Bronchial epithelial cell (primary cell): Measurements from ENCODE around the gene BMF. TPM values are rescaled to one million over a fixed set of nuclear protein-coding genes. Genes with fewer than 3 reads are reported as not detected.

Experiments
- DNase-seq: peaks from one replicate; pipeline ENCODE4 v3.0.0-alpha.2; 2010; ENCODE audit warnings: low read depth
- FAIRE-seq: peaks from 2 replicates; lab custom pipeline; 2011; peaks lifted over from hg19 to GRCh38; lab: Jason Lieb, UNC
- H3K27me3 ChIP-seq: 2 replicates; pipeline ENCODE4 v1.5.1; 2011; ENCODE audit warnings: low read length; ENCODE audit not compliant: control insufficient read depth, insufficient read depth
- H3K36me3 ChIP-seq: 2 replicates; pipeline ENCODE4 v1.5.1; 2011; ENCODE audit warnings: low read length; ENCODE audit not compliant: control insufficient read depth, insufficient read depth
- H3K4me3 ChIP-seq: 2 replicates; pipeline ENCODE4 v1.5.1; 2011; ENCODE audit warnings: mild to moderate bottlenecking, low read depth, low read length, control low read depth
- total RNA-seq: library from RNA; depleted of rRNA; stranded (reverse); fragments of >200 nt; gene quantifications from 2 replicates; pipeline ENCODE4 v1.2.1, GENCODE V29; 2014
- TF ChIP-seq, protein P1 (sequence below): IDR thresholded peaks from 2 replicates; pipeline ENCODE4 v1.5.1; 2011; ENCODE audit warnings: mild to moderate bottlenecking, moderate library complexity, low read length, control low read depth, inconsistent platforms; ENCODE audit not compliant: insufficient read depth, severe bottlenecking

BMF gene
- total RNA-seq, 1 donor from 2014 or later = 1.6 TPM

DNA sequence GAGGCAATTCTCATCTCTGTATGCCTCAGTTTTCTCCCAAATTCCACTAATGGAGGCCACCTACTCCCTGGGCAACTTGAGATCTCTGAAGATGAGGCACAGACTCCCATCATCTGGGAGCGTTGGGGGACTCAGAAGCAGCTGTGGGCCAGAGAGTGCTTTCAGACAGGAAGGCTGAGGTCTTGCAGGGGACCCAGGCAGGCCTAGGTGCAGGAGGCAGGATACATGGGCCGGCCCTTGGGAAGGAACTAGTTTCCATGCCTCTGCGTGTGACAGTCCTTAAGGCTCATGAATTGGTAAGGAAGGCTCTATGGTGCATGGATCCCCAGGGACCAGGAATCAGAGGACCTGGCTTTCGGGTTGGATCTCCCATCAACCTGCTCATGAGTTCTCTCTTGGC is 14.5 kb downstream of the BMF start:
- Histone ChIP-seq H3K27me3 (no peaks in the 10 kb centered on the region), H3K36me3 (no peaks in the 10 kb centered on the region), H3K4me3 (no peak overlapping the region)
- FAIRE-seq (no peak), DNase-seq (no peak)
- TF ChIP-seq, protein P1, sequence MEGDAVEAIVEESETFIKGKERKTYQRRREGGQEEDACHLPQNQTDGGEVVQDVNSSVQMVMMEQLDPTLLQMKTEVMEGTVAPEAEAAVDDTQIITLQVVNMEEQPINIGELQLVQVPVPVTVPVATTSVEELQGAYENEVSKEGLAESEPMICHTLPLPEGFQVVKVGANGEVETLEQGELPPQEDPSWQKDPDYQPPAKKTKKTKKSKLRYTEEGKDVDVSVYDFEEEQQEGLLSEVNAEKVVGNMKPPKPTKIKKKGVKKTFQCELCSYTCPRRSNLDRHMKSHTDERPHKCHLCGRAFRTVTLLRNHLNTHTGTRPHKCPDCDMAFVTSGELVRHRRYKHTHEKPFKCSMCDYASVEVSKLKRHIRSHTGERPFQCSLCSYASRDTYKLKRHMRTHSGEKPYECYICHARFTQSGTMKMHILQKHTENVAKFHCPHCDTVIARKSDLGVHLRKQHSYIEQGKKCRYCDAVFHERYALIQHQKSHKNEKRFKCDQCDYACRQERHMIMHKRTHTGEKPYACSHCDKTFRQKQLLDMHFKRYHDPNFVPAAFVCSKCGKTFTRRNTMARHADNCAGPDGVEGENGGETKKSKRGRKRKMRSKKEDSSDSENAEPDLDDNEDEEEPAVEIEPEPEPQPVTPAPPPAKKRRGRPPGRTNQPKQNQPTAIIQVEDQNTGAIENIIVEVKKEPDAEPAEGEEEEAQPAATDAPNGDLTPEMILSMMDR = no peak

DNA sequence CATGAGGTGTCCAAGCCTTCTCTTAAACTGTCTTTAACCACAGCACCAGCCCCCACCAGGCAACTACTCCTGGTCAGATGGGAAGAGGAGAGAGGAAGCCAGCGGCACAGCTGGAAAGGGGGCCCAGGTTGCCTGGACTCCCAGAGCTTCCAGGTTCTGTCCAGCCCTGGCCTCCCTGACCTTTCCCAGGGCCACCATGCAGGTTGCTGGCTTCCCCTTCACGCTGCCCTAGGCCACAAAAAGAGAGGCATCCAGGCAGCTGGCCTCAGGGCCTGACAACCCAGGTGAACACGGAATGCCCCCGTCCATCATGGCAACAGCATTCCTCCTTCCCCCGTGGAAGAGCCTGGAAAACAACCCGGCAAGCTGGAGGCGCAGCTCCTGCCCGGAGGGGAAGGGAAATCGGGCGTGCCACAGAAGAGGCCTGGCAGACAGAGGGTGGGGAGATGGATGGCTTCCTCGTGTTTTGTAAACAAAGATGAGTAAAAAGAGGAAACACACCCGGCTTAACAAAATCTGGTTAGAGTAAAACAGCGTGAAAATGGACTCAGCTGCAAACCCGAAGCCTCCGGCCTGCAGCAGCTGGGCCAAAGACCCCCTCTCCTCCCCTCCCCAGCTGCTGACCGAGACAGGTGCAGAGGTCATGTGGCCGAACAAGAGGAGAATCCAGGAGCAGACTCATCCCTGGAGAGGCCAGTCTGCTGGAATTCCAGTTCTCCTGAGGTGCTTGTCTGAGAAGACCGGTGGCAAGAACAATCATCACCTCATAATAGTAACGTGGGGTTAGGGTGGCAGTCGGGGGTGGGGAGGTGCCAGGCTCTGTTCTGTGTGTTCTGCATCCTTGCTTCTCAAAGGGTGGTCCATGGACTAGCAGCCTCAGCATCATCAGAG is 15.5 kb downstream of the BMF start:
- no peak overlapping the region for H3K4me3 ChIP-seq
- FAIRE-seq = no peak

DNA sequence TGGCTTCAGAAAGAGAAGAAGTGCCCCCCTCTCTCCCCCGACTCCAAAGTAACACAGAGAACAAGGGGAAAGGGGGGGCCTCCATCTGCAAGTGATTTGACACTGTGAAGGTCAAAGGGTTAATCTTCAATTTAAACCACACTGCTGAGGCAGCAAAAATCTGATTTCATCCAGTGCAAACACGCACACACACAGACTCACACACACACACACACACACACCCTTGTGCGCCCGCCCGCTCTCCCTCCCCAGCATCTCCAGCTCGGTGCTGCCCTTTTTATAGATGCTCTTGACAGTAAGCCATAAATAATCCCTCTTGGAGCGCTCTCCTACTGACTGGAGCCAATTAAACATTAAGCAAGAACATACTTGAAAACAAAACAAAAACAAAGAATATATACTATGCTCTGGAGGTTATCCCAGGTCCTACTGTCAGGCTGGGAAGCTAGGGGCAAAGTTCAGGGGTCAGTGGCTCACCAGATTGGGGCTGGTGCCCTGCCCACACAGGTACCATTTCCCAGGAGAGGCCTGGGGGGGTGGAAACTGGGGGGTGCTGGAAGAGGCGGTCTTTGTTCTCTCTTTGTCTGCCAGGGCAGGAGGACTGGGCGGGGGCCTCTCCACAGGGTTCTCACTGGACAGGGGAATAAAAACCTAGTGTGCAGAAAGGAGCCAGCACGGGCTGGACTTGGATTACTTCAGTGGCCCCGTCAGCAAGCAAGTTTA is 16.3 kb downstream of the BMF start:
- Histone ChIP-seq H3K4me3 (no peak overlapping the region), H3K36me3 (no peaks in the 10 kb centered on the region), H3K27me3 (no peaks in the 10 kb centered on the region)
- TF ChIP-seq, protein P1 = no peak
- FAIRE-seq = no peak
- DNase-seq = no peak

More for the DNA sequence above, 15.5 kb downstream of the BMF start:
- TF ChIP-seq, protein P1 = no peak
- DNase-seq = peak; percentile 29
- H3K27me3 ChIP-seq = no peaks in the 10 kb centered on the region
- no peaks in the 10 kb centered on the region for H3K36me3 ChIP-seq

DNA sequence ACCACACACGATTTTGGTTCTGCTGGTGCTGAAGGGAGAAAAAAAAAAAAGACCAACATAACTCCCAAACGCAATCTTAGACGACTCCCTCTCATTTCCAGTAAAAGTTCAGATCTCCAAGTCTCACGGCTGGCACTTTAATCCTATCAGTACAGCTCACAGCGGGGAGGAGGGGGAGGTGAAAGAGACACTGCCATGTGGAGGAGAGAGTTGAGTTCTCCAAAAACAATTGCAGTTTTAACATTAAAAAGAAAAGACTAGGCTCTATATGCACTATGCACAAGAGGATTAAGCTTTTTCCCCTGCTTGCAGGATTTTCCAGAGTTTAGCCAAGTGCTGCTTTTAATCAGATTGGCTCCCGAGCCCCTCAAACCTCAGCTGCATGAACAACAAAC is 16.8 kb downstream of the BMF start:
- DNase-seq (no peak), FAIRE-seq (no peak)
- Histone ChIP-seq H3K27me3 (no peaks in the 10 kb centered on the region), H3K36me3 (no peaks in the 10 kb centered on the region), H3K4me3 (no peak overlapping the region)
- TF ChIP-seq, protein P1 = no peak

DNA sequence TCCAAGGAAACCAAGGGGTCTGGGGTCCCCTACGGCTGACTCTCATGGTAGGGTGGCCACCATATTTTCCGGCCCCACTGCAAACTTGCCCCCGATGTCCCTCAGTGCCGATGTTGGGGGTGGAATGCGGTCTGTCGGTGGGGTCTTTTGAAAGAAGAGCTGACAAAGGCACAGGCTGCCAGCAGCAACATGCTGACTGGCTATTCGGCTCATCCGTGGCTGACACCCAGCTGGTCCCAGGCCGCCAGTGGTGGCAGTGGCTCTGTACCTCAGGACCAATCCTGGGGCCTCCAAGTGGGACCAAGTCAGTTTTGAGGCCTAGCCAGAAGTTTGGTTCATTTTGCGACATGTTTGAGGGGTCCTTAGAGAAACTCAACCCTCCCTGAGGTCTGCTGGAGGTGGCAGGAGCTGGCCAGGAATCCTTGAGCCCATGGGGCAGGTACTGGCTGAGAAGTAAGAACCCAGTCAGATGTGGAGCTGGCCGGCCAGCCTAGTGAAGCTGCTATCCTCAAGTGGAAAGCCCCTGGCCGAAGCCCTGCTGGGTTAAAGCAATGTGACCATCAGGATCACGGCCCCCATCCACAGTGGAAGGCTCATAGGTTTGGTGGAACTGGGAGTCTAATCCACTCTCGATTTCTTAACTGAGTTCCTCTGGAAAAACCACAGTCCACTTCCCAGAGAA is 17.8 kb downstream of the BMF start:
- FAIRE-seq (peak; percentile 47), DNase-seq (no peak)
- no peaks in the 10 kb centered on the region for H3K36me3 ChIP-seq
- TF ChIP-seq, protein P1 = no peak
- H3K27me3 ChIP-seq = no peaks in the 10 kb centered on the region
- no peak overlapping the region for H3K4me3 ChIP-seq
